WI38 (cell line): ENCODE measurements around the gene NAV1.
"Not testable (repeated sequence)": the region's sequence is repeated elsewhere in the genome, so short reads cannot be mapped to it uniquely, and the experiment has no call there.

Experiments
- H3K4me3 ChIP-seq: 2 replicates; pipeline ENCODE4 v1.5.1; 2011; ENCODE audit warnings: low read depth, mild to moderate bottlenecking, control low read depth, low read length
- CTCF ChIP-seq: IDR thresholded peaks from 2 replicates; pipeline ENCODE4 v1.5.1; 2012; ENCODE audit warnings: low read depth, mild to moderate bottlenecking, control low read depth, low read length

Gene NAV1

GRCh38 chr1:201578008-201578888 is 39.3 kb downstream of the NAV1 start:
- H3K4me3 ChIP-seq, result no peak overlapping the region
- no peak for TF ChIP-seq CTCF

- not testable (repeated sequence) for H3K4me3 ChIP-seq
Observed at GRCh38 chr1:201581371-201581770, 42.4 kb downstream of the NAV1 start.

GRCh38 chr1:201582705-201583442 is 43.9 kb downstream of the NAV1 start:
- no peak overlapping the region for H3K4me3 ChIP-seq
- no peak for TF ChIP-seq CTCF

GRCh38 chr1:201583663-201584062 is 44.7 kb downstream of the NAV1 start:
- no peak for TF ChIP-seq CTCF
- H3K4me3 ChIP-seq, result no peak overlapping the region

- no peak for TF ChIP-seq CTCF
- no peak overlapping the region for H3K4me3 ChIP-seq
Observed at GRCh38 chr1:201584471-201585092, 45.7 kb downstream of the NAV1 start.

- no peak overlapping the region for H3K4me3 ChIP-seq
- no peak for TF ChIP-seq CTCF
Observed at GRCh38 chr1:201585093-201585483, 46.2 kb downstream of the NAV1 start.

- TF ChIP-seq CTCF, result no peak
- no peak overlapping the region for H3K4me3 ChIP-seq
Observed at GRCh38 chr1:201585901-201586300, 47.0 kb downstream of the NAV1 start.
